Inflammatory macrophage treated with lipopolysaccharide for 4 hours (primary cell): ENCODE results near the gene BNIP3.
A peak's percentile ranks its signal among the peaks of the same experiment; 100 is the strongest.
"Not testable (repeated sequence)": the region's sequence is repeated elsewhere in the genome, so short reads cannot be mapped to it uniquely, and the experiment has no call there.

Experiments
- DNase-seq: peaks from one replicate; pipeline ENCODE4 v3.0.0-alpha.2; 2020

BNIP3 gene

GRCh38 chr10:131928248-131929095 is 53.3 kb downstream of the BNIP3 start:
- DNase-seq: peak; percentile 69

GRCh38 chr10:131926743-131927595 is 54.8 kb downstream of the BNIP3 start:
- no peak for DNase-seq

- no peak for DNase-seq
Measured at GRCh38 chr10:131926253-131926652, 55.5 kb downstream of the BNIP3 start.

GRCh38 chr10:131925716-131926115 is 56.0 kb downstream of the BNIP3 start:
- DNase-seq: no peak

GRCh38 chr10:131925011-131925649 is 56.6 kb downstream of the BNIP3 start:
- DNase-seq: peak; percentile 65

- no peak for DNase-seq
Measured at GRCh38 chr10:131923038-131923756, 58.5 kb downstream of the BNIP3 start.

GRCh38 chr10:131921184-131921583 is 60.5 kb downstream of the BNIP3 start:
- no peak for DNase-seq

- DNase-seq: no peak
Measured at GRCh38 chr10:131920693-131921092, 61.0 kb downstream of the BNIP3 start.

- peak; percentile 37 for DNase-seq
Measured at GRCh38 chr10:131920151-131920550, 61.6 kb downstream of the BNIP3 start.

- not testable (repeated sequence) for DNase-seq
Measured at GRCh38 chr10:131919461-131919860, 62.3 kb downstream of the BNIP3 start.
